Activated gamma-delta T cell treated with anti-CD3 and anti-CD28 coated beads, Interleukin-2, amount 50 U/mL, for 16 hours (primary cell): Measurements from ENCODE around the gene SYNE2.
"Not testable (repeated sequence)": the region's sequence is repeated elsewhere in the genome, so short reads cannot be mapped to it uniquely, and the experiment has no call there.

ENCODE experiments used
- DNase-seq: peaks from one replicate; pipeline ENCODE4 v3.0.0-alpha.2; 2020; ENCODE audit warnings: low read depth

Gene SYNE2

DNA sequence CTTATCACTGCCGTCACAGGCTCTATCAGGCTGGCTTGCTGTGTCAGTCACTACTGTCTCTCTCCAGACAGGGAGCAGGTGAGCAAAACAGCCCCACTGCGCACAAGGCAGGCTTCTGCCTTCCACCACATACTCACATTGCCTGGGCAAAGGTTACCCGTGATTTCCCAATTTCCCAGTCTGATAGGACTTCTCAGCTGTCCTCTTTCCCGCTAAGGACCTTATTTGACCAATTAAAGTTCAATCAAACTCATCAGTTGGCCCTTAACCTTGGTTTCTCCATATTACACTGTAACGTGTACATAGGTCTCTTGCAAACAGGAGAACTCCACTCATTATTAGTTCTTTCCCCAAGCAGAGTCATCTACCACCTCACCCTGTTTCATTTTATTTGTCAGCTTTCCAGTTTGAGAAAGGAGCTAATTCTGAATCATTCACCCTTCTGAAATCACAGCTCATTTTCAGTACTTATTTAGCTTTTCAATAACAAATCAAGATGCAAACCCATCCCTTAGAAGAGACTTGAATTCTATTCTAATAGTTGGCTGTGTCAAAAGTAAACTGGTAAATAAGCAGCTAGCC is 270.5 kb downstream of the SYNE2 start:
- DNase-seq, result no peak

DNA sequence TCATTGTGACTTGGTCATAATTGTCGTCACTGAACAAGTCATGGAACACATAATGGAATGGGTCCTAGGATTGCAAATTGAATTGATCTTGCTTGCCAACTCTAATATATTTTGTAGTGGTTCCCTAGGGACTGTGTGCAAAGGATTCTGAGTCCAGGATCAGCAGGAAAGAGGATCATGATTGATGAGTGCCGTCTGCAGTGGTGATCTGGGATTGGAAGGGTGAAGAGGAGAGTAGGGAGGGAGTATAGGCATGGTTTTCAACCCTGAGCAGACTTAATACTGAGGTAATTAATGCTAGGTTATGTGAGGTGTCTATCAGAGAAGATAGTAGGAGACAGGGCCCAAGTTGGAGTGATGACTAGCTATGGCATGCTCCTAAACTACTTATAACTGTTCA is 272.5 kb downstream of the SYNE2 start:
- no peak for DNase-seq

DNA sequence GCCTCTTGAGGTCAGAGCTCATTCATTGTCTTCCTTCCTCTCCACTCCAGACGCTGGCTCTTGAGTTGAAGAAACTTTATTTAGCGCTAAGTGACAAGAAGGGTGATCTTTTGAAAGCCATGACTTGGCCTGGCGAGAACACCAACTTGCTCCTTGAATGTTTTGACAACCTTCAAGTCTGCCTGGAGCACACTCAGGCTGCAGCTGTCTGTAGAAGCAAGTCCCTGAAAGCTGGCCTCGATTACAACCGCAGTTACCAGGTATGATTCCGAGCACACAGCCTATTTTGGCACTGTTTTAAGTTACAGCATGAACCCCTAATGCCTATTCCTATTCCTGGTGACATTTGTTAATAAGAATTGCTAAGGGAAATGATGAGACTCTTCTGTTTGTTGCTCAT is 273.7 kb downstream of the SYNE2 start:
- no peak for DNase-seq

DNA sequence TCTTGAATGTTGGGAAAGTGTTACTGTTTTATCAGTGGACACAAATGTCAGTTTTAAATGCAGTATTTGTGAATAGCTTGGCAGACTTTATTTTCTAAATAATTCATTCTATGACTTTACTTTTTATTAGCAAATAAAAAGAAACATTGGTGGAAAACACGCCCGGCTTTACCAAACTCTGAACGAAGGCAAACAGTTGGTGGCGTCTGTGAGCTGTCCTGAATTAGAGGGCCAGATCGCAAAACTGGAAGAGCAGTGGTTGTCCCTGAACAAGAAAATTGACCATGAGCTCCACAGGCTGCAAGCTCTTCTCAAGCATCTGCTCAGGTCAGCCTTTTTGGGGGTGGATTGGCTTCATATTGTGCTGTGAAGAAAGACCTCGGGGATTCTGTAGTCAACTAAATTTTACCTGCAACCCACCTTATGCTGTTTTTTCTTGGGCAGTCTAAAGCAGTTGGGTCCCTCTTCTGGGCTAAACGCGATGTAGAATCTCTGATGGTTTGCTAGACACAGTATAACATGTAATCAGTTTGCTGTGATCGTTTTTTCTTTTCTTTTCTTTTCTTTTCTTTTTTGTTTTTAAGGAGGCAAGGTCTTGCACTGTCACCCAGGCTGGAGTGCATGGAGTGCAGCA is 285.0 kb downstream of the SYNE2 start:
- no peak for DNase-seq

DNA sequence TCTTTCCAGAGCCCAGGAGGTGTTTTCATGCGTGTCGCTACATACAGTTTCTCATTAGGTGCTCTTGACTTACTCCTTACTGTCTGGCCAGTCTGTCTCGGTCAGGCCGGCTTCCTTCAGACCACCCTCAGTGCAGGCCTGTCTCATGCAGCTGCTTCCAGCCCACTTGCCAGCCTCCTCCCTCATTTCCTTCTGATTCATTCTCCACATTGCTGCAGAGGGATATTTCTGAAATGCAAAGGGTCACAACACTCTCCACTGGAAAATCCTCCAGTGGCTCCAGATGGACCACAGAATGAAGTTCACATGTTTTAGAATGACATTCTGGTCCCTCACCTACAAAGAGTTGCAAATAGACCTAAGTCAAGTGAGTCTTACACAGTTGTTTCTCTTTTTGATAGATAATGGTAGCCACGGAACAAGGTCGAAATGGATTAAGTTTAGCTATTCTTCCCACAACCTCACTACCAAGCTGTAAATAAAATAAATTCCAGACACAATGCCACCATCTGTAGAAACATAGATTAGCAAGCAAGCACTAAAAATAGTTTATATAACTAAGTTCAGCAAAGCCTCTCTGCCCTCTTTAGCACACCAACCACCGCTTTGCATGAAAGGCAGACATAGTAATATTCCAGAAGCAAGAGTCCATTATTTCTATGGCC is 294.5 kb downstream of the SYNE2 start:
- DNase-seq, result no peak

DNA sequence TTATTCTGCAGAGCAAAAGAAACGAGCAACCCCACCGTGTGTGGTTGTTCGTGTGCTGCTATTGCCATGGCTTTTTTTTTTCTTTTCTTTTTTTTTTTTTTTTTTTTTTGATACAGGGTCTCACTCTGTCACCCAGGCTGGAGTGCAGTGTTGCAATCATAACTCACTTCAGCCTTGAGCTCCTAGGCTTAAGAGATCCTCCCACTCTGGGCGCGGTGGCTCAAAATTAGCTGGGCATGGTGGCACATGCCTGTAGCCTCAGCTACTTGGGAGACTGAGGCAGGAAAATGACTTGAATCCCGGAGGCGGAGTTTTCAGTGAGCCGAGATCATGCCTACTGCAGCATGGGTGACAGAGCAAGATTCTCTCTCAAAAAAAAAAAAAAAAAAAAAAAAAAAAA is 297.1 kb downstream of the SYNE2 start:
- DNase-seq, result no peak

DNA sequence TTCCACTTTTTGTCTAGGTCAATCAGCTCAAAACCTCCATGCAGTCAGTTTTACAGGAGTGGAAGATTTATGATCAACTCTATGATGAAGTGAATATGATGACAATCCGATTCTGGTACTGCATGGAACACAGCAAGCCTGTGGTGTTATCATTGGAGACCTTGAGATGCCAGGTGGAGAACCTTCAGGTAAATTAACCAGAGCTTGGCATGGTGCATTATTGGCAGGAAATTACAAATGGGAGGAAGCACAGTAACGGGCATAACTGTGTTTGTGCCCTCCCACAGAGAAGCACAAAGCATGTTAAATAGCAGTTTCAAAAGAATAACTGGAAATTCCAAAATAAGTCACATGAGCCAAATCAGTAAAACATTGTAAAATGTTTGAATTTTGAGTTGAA is 305.8 kb downstream of the SYNE2 start:
- DNase-seq, result no peak

DNA sequence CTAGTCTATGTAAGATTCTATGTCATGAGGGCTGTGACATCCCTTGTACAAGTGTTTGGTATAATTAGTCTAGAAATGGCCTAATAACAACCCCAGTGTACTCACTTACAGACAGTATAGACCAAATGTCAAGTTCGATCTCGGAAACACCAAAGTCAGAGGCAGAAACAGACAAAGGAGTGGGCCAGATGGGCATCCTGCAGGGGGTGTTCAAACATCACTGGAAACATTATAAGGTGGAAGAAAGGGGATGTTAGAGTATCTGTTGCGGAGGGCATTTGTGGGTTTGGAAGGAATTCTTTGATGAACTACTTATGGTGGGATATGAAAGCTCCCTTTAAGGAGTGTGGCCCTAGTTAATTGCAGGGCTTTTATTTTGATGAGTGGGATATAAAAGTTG is 306.8 kb downstream of the SYNE2 start:
- DNase-seq, result no peak

DNA sequence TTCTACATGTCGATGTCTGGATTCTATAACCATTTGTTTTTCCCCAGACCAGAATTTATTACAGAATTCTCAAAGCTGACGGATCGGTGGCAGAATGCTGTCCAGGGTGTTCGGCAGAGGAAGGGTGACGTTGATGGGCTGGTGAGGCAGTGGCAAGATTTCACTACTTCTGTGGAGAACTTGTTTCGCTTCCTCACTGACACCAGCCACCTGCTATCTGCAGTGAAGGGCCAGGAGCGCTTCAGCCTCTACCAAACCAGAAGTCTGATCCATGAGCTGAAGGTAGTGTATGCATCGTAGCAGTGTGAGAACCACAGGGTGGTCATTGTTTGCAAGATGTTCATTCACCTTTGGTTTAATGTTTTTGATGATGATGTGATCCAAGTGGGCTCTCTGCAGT is 317.4 kb downstream of the SYNE2 start:
- DNase-seq, result no peak

DNA sequence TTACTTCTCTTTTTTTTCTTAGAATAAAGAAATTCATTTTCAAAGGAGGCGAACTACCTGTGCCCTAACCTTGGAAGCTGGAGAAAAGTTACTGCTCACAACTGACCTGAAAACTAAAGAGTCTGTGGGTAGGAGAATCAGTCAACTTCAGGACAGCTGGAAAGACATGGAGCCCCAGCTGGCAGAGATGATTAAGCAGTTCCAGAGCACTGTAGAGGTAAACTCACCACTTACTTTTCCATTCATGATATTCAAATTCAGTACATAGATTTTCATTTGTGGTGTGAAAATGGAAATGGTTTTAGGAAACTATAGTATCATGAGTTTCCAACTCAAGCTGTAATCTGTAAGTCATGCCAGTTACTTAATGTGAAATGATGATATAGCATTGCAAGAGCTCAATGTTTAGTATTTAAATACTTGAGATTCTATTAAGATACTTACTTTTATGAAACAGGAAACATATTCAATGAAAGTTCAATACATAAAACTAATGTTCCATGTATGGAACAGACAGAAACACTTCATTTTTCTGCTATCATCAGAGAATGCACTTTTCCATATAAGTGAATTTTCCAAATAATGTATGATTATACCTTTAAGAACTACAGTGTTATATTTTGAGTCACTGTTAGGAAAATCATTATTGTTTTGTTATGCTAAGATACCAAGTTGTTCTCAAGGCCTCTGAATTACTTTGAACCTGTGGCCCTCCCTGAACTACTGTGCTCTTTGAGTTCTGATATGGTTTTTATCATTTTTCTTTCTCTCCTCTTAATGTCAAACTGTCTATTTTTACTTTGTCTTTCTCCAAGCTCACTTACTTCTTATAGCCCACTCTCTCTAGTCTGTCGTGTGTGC is 322.3 kb downstream of the SYNE2 start:
- no peak for DNase-seq

DNA sequence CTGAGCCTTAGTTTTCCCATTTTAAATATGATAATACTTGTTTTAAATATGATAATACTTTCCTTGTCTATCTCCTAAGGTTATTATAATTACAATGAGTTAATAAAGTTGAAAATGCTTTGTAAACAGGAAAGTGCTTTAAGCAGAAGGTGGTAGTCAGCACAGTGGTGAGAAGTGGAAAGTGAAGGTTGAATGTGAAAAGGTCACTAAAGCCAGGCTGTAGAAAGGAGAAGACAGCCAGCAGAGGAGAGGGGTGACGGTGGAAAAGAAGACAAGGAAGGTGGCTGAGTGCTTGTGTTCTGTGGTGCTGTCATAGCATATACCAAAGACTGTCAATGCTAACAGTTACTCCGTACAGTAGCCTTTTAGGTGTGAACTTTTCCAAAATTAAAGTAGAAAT is 323.5 kb downstream of the SYNE2 start:
- DNase-seq, result no peak

DNA sequence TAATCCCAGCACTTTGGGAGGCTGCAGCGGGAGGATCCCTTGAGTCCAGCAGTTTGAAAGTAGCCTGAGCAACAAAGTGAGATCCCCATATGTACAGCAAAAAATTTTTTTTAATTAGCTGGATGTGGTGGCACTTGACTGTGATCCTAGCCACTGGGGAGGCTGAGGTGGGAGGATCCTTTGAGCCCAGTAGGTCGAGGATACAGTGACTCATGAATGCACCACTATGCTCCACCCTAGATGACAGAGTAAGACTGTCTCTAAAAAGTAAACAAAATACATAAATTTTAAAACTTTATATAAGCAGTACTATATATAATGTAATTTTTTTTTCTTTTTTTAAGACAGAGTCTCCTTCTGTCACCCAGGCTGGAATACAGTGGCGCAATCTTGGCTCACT is 326.0 kb downstream of the SYNE2 start:
- DNase-seq, result no peak

DNA sequence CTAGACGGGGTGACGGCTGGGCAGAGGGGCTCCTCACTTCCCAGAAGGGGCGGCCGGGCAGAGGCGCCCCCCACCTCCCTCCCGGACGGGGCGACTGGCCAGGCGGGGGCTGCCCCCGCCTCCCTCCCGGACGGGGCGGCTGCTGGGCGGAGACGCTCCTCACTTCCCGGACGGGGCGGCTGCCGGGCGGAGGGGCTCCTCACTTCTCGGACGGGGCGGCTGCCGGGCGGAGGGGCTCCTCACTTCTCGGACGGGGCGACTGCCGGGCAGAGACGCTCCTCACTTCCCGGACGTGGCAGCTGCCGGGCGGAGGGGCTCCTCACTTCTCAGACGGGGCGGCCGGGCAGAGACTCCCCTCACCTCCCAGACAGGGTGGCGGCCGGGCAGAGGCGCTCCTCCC is 330.1 kb downstream of the SYNE2 start:
- not testable (repeated sequence) for DNase-seq

DNA sequence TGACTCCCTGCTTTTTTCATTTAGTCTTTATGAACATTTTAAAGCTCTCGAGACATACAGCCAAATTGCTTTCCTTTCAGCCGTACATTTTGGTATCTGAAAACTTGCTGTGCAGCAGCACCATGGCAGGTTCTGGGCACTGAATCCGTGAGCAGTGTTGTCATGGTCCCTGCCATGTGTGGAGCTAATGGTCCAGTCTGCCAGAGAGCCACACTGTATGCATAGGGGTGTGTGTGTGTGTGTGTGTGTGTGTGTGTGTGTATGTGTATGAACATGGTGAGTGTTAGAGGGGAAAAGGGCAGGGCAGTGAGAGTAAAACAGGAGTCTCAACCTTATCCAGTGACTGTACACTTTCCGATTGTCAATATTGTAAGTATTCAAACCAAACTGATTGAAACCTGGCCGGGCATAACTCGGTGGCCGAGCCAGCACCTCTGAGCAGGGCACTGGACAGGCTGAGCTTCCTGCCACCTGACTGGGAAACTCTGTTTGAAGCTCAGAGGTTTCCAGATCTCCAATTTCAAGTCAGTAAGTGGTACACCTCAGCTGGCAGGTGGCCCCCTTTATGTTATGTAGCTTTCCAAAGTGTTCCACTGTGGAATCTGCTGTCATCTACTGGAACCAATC is 331.4 kb downstream of the SYNE2 start:
- no peak for DNase-seq

DNA sequence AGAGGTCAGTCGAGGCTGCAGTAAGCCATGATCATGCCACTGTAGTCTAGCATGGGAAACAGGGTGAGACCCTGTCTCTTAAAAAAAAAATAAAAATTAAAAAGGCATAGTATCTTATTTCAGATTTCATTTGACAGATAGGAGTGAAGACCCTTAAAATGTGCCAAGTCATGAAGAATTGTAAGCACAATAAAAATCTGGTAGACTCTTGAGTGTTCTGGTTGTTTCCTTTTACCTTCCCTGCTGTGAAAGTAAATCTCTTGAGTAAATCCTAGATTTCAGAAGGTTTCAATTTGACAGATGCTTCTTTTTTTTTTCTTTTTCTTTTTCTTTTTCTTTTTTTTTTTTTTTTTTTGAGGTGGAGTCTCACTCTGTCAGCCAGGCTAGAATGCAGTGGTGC is 332.4 kb downstream of the SYNE2 start:
- DNase-seq, result no peak

DNA sequence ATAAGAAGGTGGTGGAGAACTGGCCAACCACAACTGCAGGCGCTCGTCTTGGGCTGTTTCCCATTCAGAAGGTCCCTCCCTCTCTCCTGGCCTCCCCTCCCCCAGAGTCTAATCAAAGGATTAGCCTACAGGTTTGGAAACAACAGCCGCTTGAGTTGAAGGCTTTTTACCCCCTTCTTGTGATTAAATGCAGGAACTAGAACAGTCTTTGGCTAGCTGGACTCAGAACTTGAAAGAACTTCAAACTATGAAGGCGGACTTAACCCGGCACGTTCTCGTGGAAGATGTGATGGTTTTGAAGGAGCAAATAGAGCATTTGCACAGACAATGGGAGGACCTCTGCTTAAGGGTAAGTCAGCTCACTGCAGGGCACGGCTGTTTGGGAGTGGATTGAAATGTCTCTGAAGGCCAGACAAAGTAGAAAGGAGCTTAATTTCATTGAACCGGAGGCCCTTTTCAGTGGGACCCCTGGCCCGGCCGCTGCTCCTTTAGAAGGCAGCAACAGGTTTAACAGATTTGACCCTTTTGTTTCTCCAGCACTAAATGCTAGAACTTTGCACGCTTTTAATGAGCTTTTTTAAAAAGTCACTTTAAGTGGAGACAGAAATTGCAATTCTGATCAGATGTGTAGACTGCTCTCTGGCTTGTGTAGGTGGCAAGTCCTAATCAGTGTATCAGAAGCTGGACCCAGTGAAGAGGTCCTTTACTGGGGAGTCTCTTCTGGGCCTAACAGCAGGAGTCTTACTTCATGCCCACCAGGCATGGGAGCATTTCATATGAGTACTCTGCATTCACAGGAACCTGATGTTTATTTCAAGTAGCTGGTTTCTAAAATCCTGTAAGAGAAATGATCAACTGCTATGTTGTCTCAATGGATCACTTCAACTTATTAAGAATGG is 333.7 kb downstream of the SYNE2 start:
- no peak for DNase-seq

DNA sequence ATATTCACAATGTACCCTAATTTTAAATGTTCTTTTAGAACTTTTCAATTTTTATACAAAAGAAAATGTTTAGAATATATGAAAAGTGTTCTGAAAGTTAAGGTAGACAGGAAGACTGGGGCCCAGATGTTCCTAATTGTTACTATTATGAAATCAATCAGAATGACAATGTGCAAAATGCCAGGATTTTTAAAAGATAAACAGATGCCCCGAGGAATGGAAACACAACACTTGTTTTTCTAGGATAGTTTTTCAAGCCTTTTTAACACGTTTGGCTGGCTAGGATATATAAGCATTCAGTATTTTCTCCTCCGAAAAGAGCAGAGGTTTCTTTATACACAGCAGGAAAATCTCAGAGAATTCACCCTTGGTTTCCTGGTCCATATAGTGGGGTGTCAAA is 334.5 kb downstream of the SYNE2 start:
- DNase-seq, result no peak

DNA sequence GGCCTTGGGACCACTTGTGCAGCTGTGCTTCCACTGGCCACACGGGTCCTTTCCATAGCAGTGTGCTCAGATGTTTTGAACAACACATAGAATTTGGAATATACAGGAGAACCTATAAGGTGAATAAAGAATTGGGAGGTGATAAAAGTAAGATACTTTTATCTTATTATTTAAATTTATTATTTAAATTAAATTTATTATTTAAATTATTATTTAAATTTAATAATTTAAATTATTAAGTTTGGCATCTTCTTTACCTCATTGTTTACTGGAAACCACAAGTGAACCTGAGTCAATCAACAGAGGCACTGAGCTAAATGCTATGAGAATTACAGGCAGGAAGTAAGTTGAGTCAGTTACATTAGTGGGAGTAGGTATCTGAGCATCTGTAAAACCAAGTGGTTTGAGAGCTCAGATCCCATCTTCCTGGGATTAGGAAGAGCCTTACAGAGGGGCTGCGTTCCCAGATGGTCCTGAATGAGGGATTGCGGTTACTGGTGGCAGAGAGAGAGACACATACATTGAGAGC is 338.2 kb downstream of the SYNE2 start:
- DNase-seq, result no peak

DNA sequence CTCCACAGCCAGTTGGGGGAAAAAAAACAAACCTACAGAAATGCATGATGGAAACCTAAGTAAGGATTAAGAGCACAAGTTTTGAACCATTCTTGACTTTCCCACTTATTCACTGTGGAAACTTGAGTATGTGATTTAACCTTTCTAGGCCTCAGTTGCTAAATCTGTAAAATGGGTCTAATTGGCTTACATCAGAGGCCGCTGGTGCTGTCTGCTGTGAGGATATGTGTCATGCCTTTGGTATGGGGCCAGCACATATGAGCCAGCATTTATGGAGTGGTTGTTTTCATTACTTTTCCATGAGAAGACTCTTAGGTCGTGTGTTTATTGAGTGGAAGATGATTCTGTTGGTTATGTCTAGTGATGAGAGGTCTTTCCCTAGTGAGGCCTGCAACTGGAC is 339.0 kb downstream of the SYNE2 start:
- DNase-seq, result no peak

DNA sequence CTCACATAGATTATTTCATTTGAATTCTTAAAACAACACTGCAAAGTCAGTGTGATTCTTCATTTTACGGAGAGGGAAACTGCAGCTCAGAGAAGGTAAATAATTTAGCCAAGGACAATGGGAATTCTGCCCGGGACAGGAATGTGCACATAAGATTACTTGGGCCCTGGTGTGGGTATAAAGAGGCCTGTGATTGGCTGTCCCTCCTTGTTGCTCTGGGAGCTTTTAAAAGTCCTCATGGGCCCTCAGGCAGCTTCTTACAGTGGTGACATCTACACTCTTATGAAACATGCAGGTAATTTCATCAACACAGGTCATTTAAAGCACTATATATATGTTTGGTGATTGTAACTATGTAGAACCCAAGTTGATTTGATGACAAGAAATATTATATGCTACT is 341.0 kb downstream of the SYNE2 start:
- DNase-seq, result no peak

DNA sequence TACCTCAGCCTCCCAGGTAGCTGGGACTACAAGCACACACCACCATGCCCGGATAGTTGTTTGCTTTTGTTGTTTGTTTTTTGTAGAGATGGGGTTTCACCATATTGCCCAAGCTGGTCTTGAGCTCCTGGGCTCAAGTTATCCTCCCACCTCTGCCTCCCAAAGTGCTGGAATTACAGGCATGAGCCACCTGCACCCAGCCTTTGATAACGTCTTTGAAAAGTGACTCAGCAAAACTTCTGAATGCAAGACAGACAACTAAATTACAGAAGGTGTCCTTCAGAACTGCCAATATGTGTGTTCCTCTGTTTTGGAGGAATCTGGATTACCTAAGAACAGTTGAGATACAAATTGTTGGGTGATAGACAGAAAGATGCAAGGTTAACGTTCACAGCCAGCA is 341.6 kb downstream of the SYNE2 start:
- no peak for DNase-seq
